SK-N-SH (cell line): ENCODE data around the gene TKTL2. TPM values are rescaled to one million over a fixed set of nuclear protein-coding genes. Genes with fewer than 3 reads are reported as not detected.

Experiments
- CTCF ChIA-PET: fragments of 300-600, 350-600 bp; formaldehyde crosslinking; extraction: SDS; loops from one replicate; lab custom pipeline; 2021; lab: Yijun Ruan, JAX
- POLR2A ChIA-PET: fragments of 350-600 bp; sonication (Branson Sonifier 250); formaldehyde crosslinking; extraction: SDS; loops from one replicate; lab custom pipeline; 2020; ENCODE audit warnings: antibody characterized with exemption, inconsistent platforms; lab: Yijun Ruan, JAX
- DNase-seq: peaks from one replicate; pipeline ENCODE4 v3.0.0; 2012
- H2AFZ ChIP-seq: fragments of 200-600 bp; sonication (generic); 2 replicates; pipeline ENCODE4 v1.8.1; 2016; ENCODE audit warnings: antibody characterized with exemption, mild to moderate bottlenecking, low read depth
- H3F3A ChIP-seq: fragments of 200-600 bp; sonication (generic); replicated peaks from 2 replicates; pipeline ENCODE3; 2016; ENCODE audit warnings: antibody characterized with exemption, mild to moderate bottlenecking; ENCODE audit not compliant: insufficient read depth
- H3K27ac ChIP-seq, 2 experiments: fragments of 200-500 bp in 1 of 2; fragments of 200-600 bp in 1 of 2; sonication (Bioruptor generic) in 1 of 2; sonication (generic), shearing (Covaris generic) in 1 of 2; 2 replicates each; pipeline versions ENCODE4 v1.5.1 to v1.6.1; 2014 to 2016; ENCODE audit warnings: low read depth in 2 of 2, inconsistent platforms in 1 of 2, low read length in 1 of 2, mild to moderate bottlenecking in 1 of 2, mixed read lengths in 1 of 2
- H3K27me3 ChIP-seq: fragments of 200-600 bp; sonication (generic), shearing (Covaris generic); 2 replicates; pipeline ENCODE4 v1.6.1; 2016; ENCODE audit warnings: mixed run types; ENCODE audit not compliant: insufficient read depth
- H3K36me3 ChIP-seq, 2 experiments: fragments of 200-500 bp in 1 of 2; fragments of 200-600 bp in 1 of 2; sonication (Bioruptor generic) in 1 of 2; sonication (generic) in 1 of 2; replicated peaks in 1 of 2; 2 replicates each; pipeline versions ENCODE3 to v1.5.1; 2014 to 2016; ENCODE audit warnings: low read length in 1 of 2, mild to moderate bottlenecking in 1 of 2; ENCODE audit not compliant: insufficient read depth in 2 of 2, control insufficient read depth in 1 of 2
- H3K4me1 ChIP-seq, 2 experiments: fragments of 200-500 bp in 1 of 2; fragments of 200-600 bp in 1 of 2; sonication (Bioruptor generic) in 1 of 2; sonication (generic), shearing (Covaris generic) in 1 of 2; 2 replicates each; pipeline versions ENCODE4 v1.5.1 to v1.6.1; 2014 to 2016; ENCODE audit warnings: low read depth in 1 of 2, low read length in 1 of 2, mixed run types in 1 of 2; ENCODE audit not compliant: insufficient read depth in 2 of 2, control insufficient read depth in 1 of 2
- H3K4me2 ChIP-seq: fragments of 200-600 bp; sonication (generic), shearing (Covaris generic); 2 replicates; pipeline ENCODE4 v1.6.1; 2017; ENCODE audit warnings: mixed run types
- H3K4me3 ChIP-seq, 2 experiments: fragments of 200-500 bp in 1 of 2; fragments of 200-600 bp in 1 of 2; sonication (Bioruptor generic) in 1 of 2; sonication (generic), shearing (Covaris generic) in 1 of 2; 2 replicates each; pipeline versions ENCODE4 v1.5.1 to v1.8.1; 2014 to 2016; ENCODE audit warnings: low read depth in 2 of 2, inconsistent platforms in 1 of 2, low read length in 1 of 2, mild to moderate bottlenecking in 1 of 2, mixed read lengths in 1 of 2, moderate library complexity in 1 of 2
- H3K79me2 ChIP-seq: fragments of 200-600 bp; sonication (generic); 2 replicates; pipeline ENCODE4 v1.8.1; 2017; ENCODE audit warnings: mild to moderate bottlenecking; ENCODE audit not compliant: insufficient read depth
- H3K9ac ChIP-seq: fragments of 200-600 bp; sonication (generic); 2 replicates; pipeline ENCODE4 v1.6.1; 2017; ENCODE audit warnings: mixed run types
- H3K9me2 ChIP-seq: fragments of 200-600 bp; sonication (generic); 2 replicates; pipeline ENCODE4 v1.6.1; 2017; ENCODE audit warnings: mixed run types
- H3K9me3 ChIP-seq: fragments of 200-600 bp; sonication (generic); 2 replicates; pipeline ENCODE4 v1.6.1; 2017; ENCODE audit warnings: mixed run types, mild to moderate bottlenecking, moderate library complexity
- H4K20me1 ChIP-seq: fragments of 200-600 bp; sonication (generic); 2 replicates; pipeline ENCODE4 v1.6.1; 2017; ENCODE audit warnings: mild to moderate bottlenecking, mixed run types; ENCODE audit not compliant: insufficient read depth
- EZH2phosphoT487 ChIP-seq: fragments of 200-600 bp; sonication (generic); IDR thresholded peaks from 2 replicates; pipeline ENCODE4 v1.6.1; 2017; ENCODE audit warnings: low read depth, mixed run types, mild to moderate bottlenecking, antibody characterized with exemption, moderate library complexity, borderline replicate concordance
- GATA2 ChIP-seq: sonication (generic); formaldehyde crosslinking; IDR thresholded peaks from 2 replicates; pipeline ENCODE4 v1.5.0; 2020; ENCODE audit warnings: mild to moderate bottlenecking, missing genetic modification reagents
- MAX ChIP-seq: IDR thresholded peaks from 2 replicates; pipeline ENCODE4 v1.4.0; 2012; ENCODE audit warnings: low read depth
- POLR2AphosphoS5 ChIP-seq: IDR thresholded peaks from 2 replicates; pipeline ENCODE4 v1.6.1; 2012; ENCODE audit warnings: low read depth, low read length
- SIN3A ChIP-seq: IDR thresholded peaks from 2 replicates; pipeline ENCODE4 v1.6.1; 2012; ENCODE audit warnings: low read depth, mild to moderate bottlenecking, low read length, moderate library complexity, borderline replicate concordance
- WGBS: methylation state at CpG from one replicate; pipeline ENCODE4 v1.1.6; 2017; ENCODE audit warnings: low lambda C conversion rate; 5-methylcytosine and 5-hydroxymethylcytosine counted together
- polyA plus RNA-seq, 3 experiments: library from polyadenylated mRNA; depleted of rRNA; stranded (reverse); fragments of >200 nt; gene quantifications; 2 replicates each; pipeline ENCODE4 v1.2.3, GENCODE V29; 2012

The TKTL2 gene
- polyA plus RNA-seq, 1 of the 3 experiments (the other 2 are of a cell fraction) = not detected

- POLR2A ChIA-PET = no interaction called here
- H3K4me1 ChIP-seq = no peaks in the 10 kb centered on the region
- CTCF ChIA-PET = no interaction called here
Observed at GRCh38 chr4:163440040-163440439, 33.5 kb downstream of the TKTL2 start.

More at GRCh38 chr4:163440040-163440439, 33.5 kb downstream of the TKTL2 start:
- H3K36me3 ChIP-seq = no peaks in the 10 kb centered on the region
- no peak for DNase-seq
- 2% methylated on average over 2 of the region's 2 CpGs for WGBS
- no peaks in the 10 kb centered on the region for H3F3A ChIP-seq
- H3K79me2 ChIP-seq = no peaks in the 10 kb centered on the region
- H4K20me1 ChIP-seq = no peaks in the 10 kb centered on the region
- no peaks in the 10 kb centered on the region for H3K9me2 ChIP-seq
- no peak overlapping the region for H3K4me2 ChIP-seq
- H2AFZ ChIP-seq = no peak overlapping the region
- H3K27ac ChIP-seq = no peak overlapping the region
- H3K4me3 ChIP-seq = no peak overlapping the region
- no peak for TF ChIP-seq EZH2phosphoT487
- TF ChIP-seq SIN3A = no peak
- TF ChIP-seq GATA2 (CRISPR knock-in tag) = no peak
- TF ChIP-seq MAX = no peak
- no peak for TF ChIP-seq POLR2AphosphoS5
- no peaks in the 10 kb centered on the region for H3K9me3 ChIP-seq
- H3K27me3 ChIP-seq = peaks cover 2% of the 10 kb centered on the region; the same call in 1 of the 2 replicates
- H3K9ac ChIP-seq = no peak overlapping the region

Other genes starting within 250 kb of the TKTL2 start
- not detected in 2 replicates for gene NPY1R, start 141.2 kb downstream of the TKTL2 start, polyA plus RNA-seq (2012; rRNA removed)
- not detected in 2 replicates for gene NPY5R, start 129.9 kb downstream of the TKTL2 start, polyA plus RNA-seq (2012; rRNA removed)
- gene TMA16, start 20.9 kb upstream of the TKTL2 start, polyA plus RNA-seq (2012; rRNA removed) = 10.0 and 10.6 TPM in 2 replicates